Stimulated activated CD8-positive, alpha-beta memory T cell treated with anti-CD3 and anti-CD28 coated beads, Interleukin-15, amount 100 ng/mL, for 1 hour (primary cell): ENCODE results near the gene TMCO1.
"Not testable (repeated sequence)": the region's sequence is repeated elsewhere in the genome, so short reads cannot be mapped to it uniquely, and the experiment has no call there.

Experiments
- DNase-seq: peaks from one replicate; pipeline ENCODE4 v3.0.0-alpha.2; 2020; ENCODE audit warnings: low read depth

The TMCO1 gene

DNA sequence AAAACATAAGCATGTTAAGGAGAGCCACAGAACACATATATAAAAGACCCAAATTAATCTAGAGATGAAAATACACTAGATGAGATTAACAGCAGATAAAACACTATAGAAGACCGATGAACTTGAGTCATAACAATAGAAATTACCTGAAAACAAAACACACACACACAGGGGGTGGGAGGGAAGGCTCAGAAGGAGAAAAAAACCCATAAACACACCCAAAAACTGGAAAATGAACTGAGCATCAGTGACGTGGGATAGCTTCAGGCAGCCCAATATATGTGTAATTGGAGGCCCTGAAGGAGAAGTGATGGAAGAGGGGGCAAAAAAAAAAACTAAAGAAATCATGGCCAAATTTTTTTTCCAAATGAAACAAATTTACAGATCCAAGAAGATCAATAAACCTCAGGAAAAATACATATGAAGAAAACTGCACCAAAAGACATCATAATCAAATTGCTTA, 81.7 kb downstream of the TMCO1 start:
- DNase-seq, result no peak

- no peak for DNase-seq
Observed at GRCh38 chr1:165686121-165686970, 82.3 kb downstream of the TMCO1 start.

DNA sequence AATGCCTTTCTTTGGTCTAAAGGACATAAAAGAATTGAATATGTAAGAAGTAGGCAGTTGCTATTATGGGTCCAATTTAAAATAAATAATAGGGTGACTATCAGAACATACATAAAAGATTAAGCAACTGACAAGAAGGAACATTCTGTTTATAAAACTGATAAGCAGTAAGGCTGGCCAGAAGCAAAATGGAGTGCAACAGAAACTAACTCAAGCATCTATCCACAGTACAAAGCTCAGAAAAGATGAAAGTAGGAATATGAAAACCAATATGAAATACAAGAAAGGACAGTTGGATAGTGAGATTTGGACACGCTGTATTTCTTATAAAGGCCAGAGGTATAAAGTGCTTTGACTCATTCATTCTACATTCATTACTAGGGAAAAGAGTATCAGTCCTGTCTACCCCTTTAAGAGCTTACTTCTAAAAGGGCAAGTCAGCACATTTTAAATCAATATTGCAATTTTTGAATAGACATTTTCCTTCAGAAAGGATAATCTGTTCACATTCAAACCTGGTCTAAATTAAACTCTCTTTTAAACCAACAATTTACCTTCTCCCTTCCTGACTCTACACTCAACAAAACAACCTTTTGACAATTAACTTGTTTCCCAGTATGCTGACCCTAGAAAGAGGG, 84.7 kb downstream of the TMCO1 start:
- no peak for DNase-seq

DNA sequence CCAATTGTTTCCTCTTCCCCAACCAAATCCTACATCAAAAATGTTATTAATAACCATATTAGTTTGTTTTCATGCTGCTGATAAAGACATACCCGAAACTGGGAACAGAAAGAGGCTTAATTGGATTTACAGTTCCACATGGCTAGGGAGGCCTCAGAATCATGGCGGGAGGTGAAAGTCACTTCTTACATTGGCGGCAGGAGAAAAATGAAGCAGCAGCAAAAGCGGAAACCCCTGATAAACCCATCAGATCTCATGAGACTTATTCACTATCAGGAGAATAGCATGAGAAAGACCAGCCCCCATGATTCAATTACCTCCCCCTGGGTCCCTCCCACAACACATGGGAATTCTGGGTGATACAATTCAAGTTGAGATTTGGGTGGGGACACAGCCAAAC, 87.9 kb downstream of the TMCO1 start:
- DNase-seq, result not testable (repeated sequence)

GRCh38 chr1:165680303-165680702, 88.4 kb downstream of the TMCO1 start:
- no peak for DNase-seq

GRCh38 chr1:165679282-165680036, 89.2 kb downstream of the TMCO1 start:
- DNase-seq, result no peak

DNA sequence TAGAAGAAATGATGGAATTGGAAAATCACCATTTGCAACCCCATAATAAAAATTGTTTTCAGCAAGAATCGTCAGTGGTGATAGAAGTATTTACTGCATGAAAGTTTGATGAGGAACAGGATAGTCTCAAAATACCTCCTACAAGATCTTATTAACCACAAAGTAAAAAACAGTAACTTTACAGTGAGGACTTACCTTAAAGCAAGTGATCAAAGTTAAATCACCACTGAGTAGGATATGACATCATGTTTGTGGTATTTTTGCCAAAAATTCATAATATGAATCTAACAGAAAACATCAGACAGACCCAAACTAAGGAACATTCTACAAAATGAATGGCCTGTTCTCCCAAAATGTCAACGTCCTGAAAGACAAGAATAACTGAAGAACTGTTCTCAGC, 90.2 kb downstream of the TMCO1 start:
- DNase-seq, result no peak
